RWPE1 (cell line): ENCODE measurements around the gene HEPACAM.

ENCODE experiments used
- CTCF ChIA-PET: fragments of 350-600 bp; sonication (Branson Sonifier 250); formaldehyde crosslinking; extraction: SDS; loops from one replicate; lab custom pipeline; 2021; lab: Yijun Ruan, JAX
- POLR2A ChIA-PET: fragments of 400-600 bp; formaldehyde crosslinking; extraction: SDS; loops from one replicate; lab custom pipeline; 2020; ENCODE audit warnings: antibody characterized with exemption; ENCODE audit not compliant: low non-redundant PET; lab: Yijun Ruan, JAX
- DNase-seq: peaks from one replicate; pipeline ENCODE4 v3.0.0; 2012; ENCODE audit warnings: low spot score
- H3K27ac ChIP-seq: fragments of 450-650 bp; 2 replicates; pipeline ENCODE4 v1.5.1; 2017
- TF ChIP-seq, protein P1 (sequence below): fragments of 450-650 bp; conservative IDR thresholded peaks from 2 replicates; pipeline ENCODE4 v1.5.1; 2017; ENCODE audit warnings: low read depth, mild to moderate bottlenecking

Gene HEPACAM

DNA sequence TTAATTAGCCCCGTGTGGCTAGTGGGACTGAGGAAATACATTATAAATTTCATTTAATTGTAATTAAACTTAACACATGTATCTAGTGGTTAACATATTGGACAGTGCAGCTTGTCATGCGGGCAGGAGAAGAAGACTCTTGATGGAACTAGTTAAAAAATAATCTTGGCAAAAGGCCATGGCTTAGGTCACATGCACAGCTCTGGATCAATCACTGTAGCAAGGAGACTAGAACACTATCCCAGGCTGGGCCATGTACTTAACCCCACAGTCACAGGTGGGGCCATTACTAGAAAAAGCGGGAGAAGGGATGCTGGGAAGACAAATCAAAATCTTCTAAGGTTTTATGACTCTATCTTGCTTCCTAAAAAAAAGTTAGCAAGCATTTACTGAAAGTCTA, 8.7 kb upstream of the HEPACAM start:
- POLR2A ChIA-PET = interaction anchor here (0.6 kb wide), 1 partner anchor 68 kb away, joined by 4 read pairs; no protein-coding TSS in a partner anchor
- TF ChIP-seq, protein P1, sequence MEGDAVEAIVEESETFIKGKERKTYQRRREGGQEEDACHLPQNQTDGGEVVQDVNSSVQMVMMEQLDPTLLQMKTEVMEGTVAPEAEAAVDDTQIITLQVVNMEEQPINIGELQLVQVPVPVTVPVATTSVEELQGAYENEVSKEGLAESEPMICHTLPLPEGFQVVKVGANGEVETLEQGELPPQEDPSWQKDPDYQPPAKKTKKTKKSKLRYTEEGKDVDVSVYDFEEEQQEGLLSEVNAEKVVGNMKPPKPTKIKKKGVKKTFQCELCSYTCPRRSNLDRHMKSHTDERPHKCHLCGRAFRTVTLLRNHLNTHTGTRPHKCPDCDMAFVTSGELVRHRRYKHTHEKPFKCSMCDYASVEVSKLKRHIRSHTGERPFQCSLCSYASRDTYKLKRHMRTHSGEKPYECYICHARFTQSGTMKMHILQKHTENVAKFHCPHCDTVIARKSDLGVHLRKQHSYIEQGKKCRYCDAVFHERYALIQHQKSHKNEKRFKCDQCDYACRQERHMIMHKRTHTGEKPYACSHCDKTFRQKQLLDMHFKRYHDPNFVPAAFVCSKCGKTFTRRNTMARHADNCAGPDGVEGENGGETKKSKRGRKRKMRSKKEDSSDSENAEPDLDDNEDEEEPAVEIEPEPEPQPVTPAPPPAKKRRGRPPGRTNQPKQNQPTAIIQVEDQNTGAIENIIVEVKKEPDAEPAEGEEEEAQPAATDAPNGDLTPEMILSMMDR = no peak

DNA sequence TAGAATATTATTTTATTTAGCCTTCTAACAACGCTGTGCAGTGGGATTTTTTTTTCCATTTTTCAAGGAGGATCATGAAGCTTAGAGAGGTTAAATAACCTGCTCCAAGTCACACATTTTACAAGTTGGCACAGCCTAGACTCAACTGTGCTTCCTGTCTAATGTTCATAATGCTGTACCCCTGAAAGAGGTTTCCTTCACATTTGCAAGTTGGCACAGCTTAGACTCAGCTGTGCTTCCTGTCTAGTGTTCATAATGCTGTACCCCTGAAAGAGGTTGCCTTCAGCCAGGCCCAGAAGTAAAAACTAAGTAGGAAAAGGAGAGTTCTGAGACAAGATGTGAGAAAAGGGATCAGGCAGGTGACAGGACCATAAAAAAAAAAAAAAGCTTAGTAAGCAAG, 7.9 kb upstream of the HEPACAM start:
- TF ChIP-seq, protein P1 = no peak
- ChIA-PET POLR2A (interaction anchor here (0.6 kb wide), 1 partner anchor 67 kb away, joined by 4 read pairs; no protein-coding TSS in a partner anchor), CTCF (interaction anchor here (0.6 kb wide), 1 partner anchor 140 kb away, joined by 4 read pairs; no protein-coding TSS in a partner anchor)
- no peak overlapping the region for H3K27ac ChIP-seq
- no peak for DNase-seq

More for the DNA sequence above, 8.7 kb upstream of the HEPACAM start:
- CTCF ChIA-PET = interaction anchor here (0.6 kb wide), 2 partner anchors 139 to 484 kb away, joined by 3 to 4 read pairs; no protein-coding TSS in a partner anchor
- no peak for DNase-seq
- H3K27ac ChIP-seq = no peak overlapping the region

DNA sequence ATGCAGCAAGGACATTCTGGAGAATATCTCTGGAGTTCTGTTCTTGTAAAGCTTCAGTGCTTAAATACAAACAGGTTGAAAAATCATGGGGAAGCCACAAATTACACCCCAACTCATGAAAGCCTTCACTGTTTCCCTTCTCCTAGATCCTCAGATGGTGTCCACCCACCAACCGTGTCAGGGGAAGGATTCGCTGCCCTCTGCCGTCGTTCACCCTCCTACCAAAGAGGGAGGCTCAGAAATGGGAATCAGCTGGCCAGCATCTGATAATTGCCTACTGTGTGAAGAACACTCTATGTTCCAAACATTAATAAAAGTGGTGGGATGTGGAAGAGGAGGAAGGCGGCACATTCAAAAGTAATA, 7.4 kb upstream of the HEPACAM start:
- DNase-seq = no peak
- CTCF ChIA-PET = no interaction called here
- no peak overlapping the region for H3K27ac ChIP-seq
- POLR2A ChIA-PET = no interaction called here
- TF ChIP-seq, protein P1 = no peak

DNA sequence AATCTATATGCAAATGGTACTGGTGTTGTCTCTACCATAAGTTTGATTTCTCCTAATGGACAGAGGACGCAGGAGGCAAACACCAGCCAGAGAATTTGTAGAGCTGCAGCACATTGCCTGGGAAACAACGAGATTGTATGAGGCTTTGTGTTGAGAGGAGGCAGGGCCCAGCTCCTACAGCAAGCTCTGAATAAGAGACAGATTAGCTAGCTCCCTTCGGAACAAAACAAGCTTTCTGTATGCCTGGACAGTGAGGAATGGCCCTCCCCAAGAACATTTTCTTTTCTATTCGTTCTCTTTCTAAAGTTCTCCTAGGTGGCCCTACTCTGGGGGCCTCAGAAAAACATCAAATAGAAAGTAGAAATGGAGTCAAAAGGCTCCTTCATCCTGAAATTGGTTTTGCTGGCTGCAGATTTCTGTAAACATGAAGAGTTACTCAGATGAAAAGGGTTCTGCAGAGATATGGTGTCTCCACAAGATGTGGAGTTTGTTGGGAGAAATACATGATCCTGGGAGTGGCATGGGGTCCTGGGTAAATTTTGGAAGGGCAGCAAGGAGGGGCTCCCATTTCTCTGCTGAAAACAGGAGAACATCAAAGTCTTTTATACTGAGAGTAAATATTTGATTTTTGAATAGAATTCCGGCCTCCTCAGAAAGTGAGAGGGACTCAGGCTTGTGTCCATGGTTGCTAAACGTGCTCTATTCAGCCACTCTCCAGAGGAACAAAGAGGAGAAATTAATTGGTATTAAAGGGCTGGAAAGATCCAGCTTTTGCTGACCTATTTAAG, 6.8 kb upstream of the HEPACAM start:
- TF ChIP-seq, protein P1 = no peak
- no peak overlapping the region for H3K27ac ChIP-seq
- ChIA-PET POLR2A (no interaction called here), CTCF (no interaction called here)
- no peak for DNase-seq

DNA sequence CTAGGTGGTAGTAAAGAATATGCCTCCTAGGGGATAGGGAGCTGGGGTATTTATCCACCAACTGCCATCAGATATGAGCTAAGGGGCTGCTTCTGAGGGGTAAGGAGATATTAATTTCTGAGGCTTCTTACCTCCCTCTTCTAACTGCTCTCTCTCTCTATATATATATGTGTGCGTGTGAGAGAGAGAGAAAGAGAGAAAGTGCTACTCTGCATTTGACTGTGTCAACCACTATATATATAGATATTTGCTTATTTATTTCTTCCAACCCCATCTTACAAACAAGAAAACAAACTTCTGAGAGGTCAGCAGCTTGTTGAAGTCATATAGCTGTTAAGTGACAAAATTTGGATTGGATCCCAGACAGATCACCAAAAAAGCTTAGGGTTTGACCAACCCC, 5.9 kb upstream of the HEPACAM start:
- TF ChIP-seq, protein P1 = no peak
- H3K27ac ChIP-seq = no peak overlapping the region
- ChIA-PET CTCF (interaction anchor here (0.7 kb wide), 1 partner anchor 66 kb away, joined by 3 read pairs; no protein-coding TSS in a partner anchor), POLR2A (no interaction called here)
- DNase-seq = no peak

DNA sequence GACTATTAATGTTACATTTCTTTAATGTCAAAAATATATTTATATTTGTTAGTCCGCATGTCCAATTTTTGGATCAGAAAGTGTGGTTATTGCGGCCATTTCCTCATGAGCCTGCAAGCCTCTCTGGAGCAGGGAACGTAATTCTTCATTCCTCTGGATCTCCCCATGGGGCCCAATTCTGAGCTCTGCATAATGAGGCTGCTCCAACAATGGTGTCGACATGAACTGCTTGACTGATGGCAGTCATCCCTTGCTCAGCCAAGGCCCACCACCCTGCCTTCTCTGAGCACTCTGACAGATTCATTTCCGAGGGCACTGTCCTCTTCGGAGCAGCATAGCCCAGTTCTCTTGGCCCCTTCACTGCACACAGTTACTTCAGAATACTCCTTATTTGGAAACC, 3.1 kb upstream of the HEPACAM start:
- ChIA-PET POLR2A (no interaction called here), CTCF (no interaction called here)
- no peak for DNase-seq
- no peak overlapping the region for H3K27ac ChIP-seq
- TF ChIP-seq, protein P1 = no peak
